Gastroesophageal sphincter (tissue), 4 donors: ENCODE data around the gene XAB2. TPM values are rescaled to one million over a fixed set of nuclear protein-coding genes. Genes with fewer than 3 reads are reported as not detected.

Experiments
- ATAC-seq: fragments of 150-250 bp; one replicate; pipeline ENCODE4 v1.9.1; 2016; ENCODE audit warnings: mild to moderate bottlenecking, moderate library complexity
- H3K27ac ChIP-seq, 4 donors: fragments of 200-600 bp; sonication (generic) in 3 of 4; 1 replicate in 3 of 4; 2 replicates in 1 of 4; pipeline ENCODE4 v1.5.1; 2016 to 2019
- H3K27me3 ChIP-seq: fragments of 200-600 bp; sonication (generic); one replicate; pipeline ENCODE4 v1.5.1; 2019
- H3K36me3 ChIP-seq, 2 donors: fragments of 200-600 bp; sonication (generic); one replicate each; pipeline ENCODE4 v1.5.1; 2019; ENCODE audit warnings: control low read depth in 1 of 2
- H3K4me1 ChIP-seq, 3 donors: fragments of 200-600 bp; sonication (generic); 1 replicate in 2 of 3; 2 replicates in 1 of 3; pipeline ENCODE4 v1.5.1; 2016 to 2019; ENCODE audit warnings: control low read depth in 2 of 3
- H3K4me3 ChIP-seq, 2 donors: fragments of 200-600 bp; sonication (generic); one replicate each; pipeline ENCODE4 v1.5.1; 2019; ENCODE audit warnings: mild to moderate bottlenecking in 1 of 2, moderate library complexity in 1 of 2
- H3K9me3 ChIP-seq, 3 donors: fragments of 200-600 bp; sonication (generic); one replicate each; pipeline ENCODE4 v1.5.1; 2017 to 2019; ENCODE audit warnings: control low read depth in 2 of 3
- CTCF ChIP-seq, 4 experiments: fragments of 200-600 bp in 2 of 4; fragments of 450-650 bp in 2 of 4; sonication (generic) in 1 of 4; IDR thresholded peaks; one replicate each; pipeline ENCODE4 v1.5.1; 2017 to 2019; ENCODE audit warnings: antibody characterized with exemption in 4 of 4, mild to moderate bottlenecking in 2 of 4, moderate library complexity in 2 of 4
- EP300 ChIP-seq: sonication (generic); formaldehyde crosslinking; IDR thresholded peaks from one replicate; pipeline ENCODE4 v1.6.1; 2017; ENCODE audit warnings: antibody characterized with exemption, mild to moderate bottlenecking
- POLR2A ChIP-seq, 2 donors: fragments of 450-650 bp; IDR thresholded peaks; one replicate each; pipeline ENCODE4 v1.6.1; 2017; ENCODE audit warnings: antibody characterized with exemption in 2 of 2, mild to moderate bottlenecking in 2 of 2, moderate library complexity in 1 of 2
- POLR2AphosphoS5 ChIP-seq: sonication (generic); formaldehyde crosslinking; IDR thresholded peaks from one replicate; pipeline ENCODE4 v1.6.1; 2017; ENCODE audit warnings: antibody characterized with exemption
- WGBS, 2 donors: methylation state at CpG; one replicate each; pipeline ENCODE4 v1.1.5; 2018; ENCODE audit warnings: low coverage in 1 of 2; 5-methylcytosine and 5-hydroxymethylcytosine counted together
- total RNA-seq, 4 donors: library from RNA; depleted of rRNA; stranded (reverse); fragments of >200 nt; gene quantifications; one replicate each; pipeline ENCODE4 v1.1.0, GENCODE V29; 2016

XAB2 gene
- total RNA-seq, 4 donors from 2014 or later: 36.7 to 50.6 (median 42.5) TPM

- H3K9me3 ChIP-seq: no peaks in the 10 kb centered on the region
- ATAC-seq: no peak
- peaks cover 0 to 64% of the 10 kb centered on the region in 2 donors for H3K36me3 ChIP-seq
- no peak overlapping the region for H3K4me3 ChIP-seq
- H3K4me1 ChIP-seq: no peaks in the 10 kb centered on the region
- 29 to 46% methylated on average over 2 to 3 of the region's 4 CpGs for WGBS, 2 donors
- TF ChIP-seq EP300: no peak
- TF ChIP-seq CTCF (IDR thresholded peaks at IDR 0.05): no peak
- no peak for TF ChIP-seq POLR2AphosphoS5
- TF ChIP-seq POLR2A (IDR thresholded peaks at IDR 0.05): no peak
- no peaks in the 10 kb centered on the region for H3K27me3 ChIP-seq
- H3K27ac ChIP-seq: no peak overlapping the region
These were observed 11.0 kb downstream of the XAB2 start for GRCh38 chr19:7618348-7618747.

GRCh38 chr19:7617735-7618134 is 11.6 kb downstream of the XAB2 start:
- Histone ChIP-seq H3K36me3 (peaks cover 0 to 58% of the 10 kb centered on the region in 2 donors), H3K27me3 (no peaks in the 10 kb centered on the region), H3K4me3 (no peak overlapping the region), H3K27ac (no peak overlapping the region), H3K9me3 (no peaks in the 10 kb centered on the region), H3K4me1 (no peaks in the 10 kb centered on the region)
- no peak for TF ChIP-seq CTCF (IDR thresholded peaks at IDR 0.05)
- TF ChIP-seq EP300: no peak
- no peak for TF ChIP-seq POLR2A (IDR thresholded peaks at IDR 0.05)
- no peak for TF ChIP-seq POLR2AphosphoS5
- WGBS, 2 donors: no CpG with 5 or more reads among the region's 28 CpGs
- ATAC-seq: no peak

GRCh38 chr19:7617172-7617571 is 12.2 kb downstream of the XAB2 start:
- WGBS, 2 donors: 90 to 100% methylated on average over 1 to 7 of the region's 12 CpGs
- H3K4me1 ChIP-seq: no peaks in the 10 kb centered on the region
- no peak overlapping the region for H3K4me3 ChIP-seq
- H3K27ac ChIP-seq: no peak overlapping the region
- no peak for TF ChIP-seq EP300
- no peak for TF ChIP-seq POLR2AphosphoS5
- no peak for TF ChIP-seq POLR2A (IDR thresholded peaks at IDR 0.05)
- TF ChIP-seq CTCF (IDR thresholded peaks at IDR 0.05): no peak
- no peaks in the 10 kb centered on the region for H3K27me3 ChIP-seq
- no peak for ATAC-seq
- H3K36me3 ChIP-seq: peaks cover 0 to 52% of the 10 kb centered on the region in 2 donors
- H3K9me3 ChIP-seq: no peaks in the 10 kb centered on the region

- WGBS, 2 donors: 82 to 90% methylated on average over 16 to 19 of the region's 59 CpGs
These were observed 14.2 kb downstream of the XAB2 start for GRCh38 chr19:7614859-7615741.

More at GRCh38 chr19:7614859-7615741, 14.2 kb downstream of the XAB2 start:
- Histone ChIP-seq H3K36me3 (peaks cover 0 to 32% of the 10 kb centered on the region in 2 donors), H3K9me3 (no peaks in the 10 kb centered on the region), H3K4me1 (no peaks in the 10 kb centered on the region), H3K4me3 (no peak overlapping the region), H3K27me3 (peaks cover 6% of the 10 kb centered on the region), H3K27ac (no peak overlapping the region)
- TF ChIP-seq POLR2A (IDR thresholded peaks at IDR 0.05) (no peak), CTCF (IDR thresholded peaks at IDR 0.05) (no peak)
- no peak for ATAC-seq
